Measurements from ENCODE around the gene PAH. TPM values are rescaled to one million over a fixed set of nuclear protein-coding genes. Genes with fewer than 3 reads are reported as not detected.

The PAH gene
- total RNA-seq, 1 experiment from 2014 or later, result 5.1 TPM

- no peak for TF ChIP-seq CTCF (IDR thresholded peaks at IDR 0.05; ENCODE audit: insufficient read depth in 1 of 2, low read depth in 1 of 2, low read length in 1 of 2, severe bottlenecking in 1 of 2, unreplicated experiment in 1 of 2)
- H3K36me3 Mint-ChIP-seq (ENCODE audit: insufficient read depth, unreplicated experiment), result no peaks in the 10 kb centered on the region
- H3K27me3 Mint-ChIP-seq (ENCODE audit: insufficient read depth, unreplicated experiment), result peaks cover 11% of the 10 kb centered on the region
- CTCF ChIA-PET, result no interaction called here
- no peak for DNase-seq
- H3K9me3 Mint-ChIP-seq (ENCODE audit: unreplicated experiment), result no peaks in the 10 kb centered on the region
- intact Hi-C loops (cut with micrococcal nuclease; ENCODE audit: unreplicated experiment), result no loop called here
- Histone ChIP-seq H3K4me3 (ENCODE audit: low read depth, low read length) (no peak overlapping the region), H3K36me3 (ENCODE audit: control insufficient read depth, insufficient read depth, low read length) (no peaks in the 10 kb centered on the region), H3K9me3 (no peaks in the 10 kb centered on the region), H3K4me1 (no peaks in the 10 kb centered on the region), H3K27me3 (replicated peaks; ENCODE audit: control insufficient read depth, insufficient read depth, low read length) (no peaks in the 10 kb centered on the region; the same call in 1 of the 2 replicates)
- BruUV-seq (replicated peaks), result no TSS peak
- H3K27ac Mint-ChIP-seq (ENCODE audit: unreplicated experiment), result no peak overlapping the region
- H3K4me3 Mint-ChIP-seq (ENCODE audit: unreplicated experiment), result no peak overlapping the region
- no peaks in the 10 kb centered on the region for H3K4me1 Mint-ChIP-seq (ENCODE audit: low read depth, unreplicated experiment)
- POLR2A ChIA-PET, result no interaction called here
Observed at GRCh38 chr12:102808412-102808811, 108.6 kb downstream of the PAH start.

- Histone ChIP-seq H3K4me3 (ENCODE audit: low read depth, low read length) (no peak overlapping the region), H3K4me1 (no peaks in the 10 kb centered on the region), H3K36me3 (ENCODE audit: control insufficient read depth, insufficient read depth, low read length) (no peaks in the 10 kb centered on the region), H3K9me3 (no peaks in the 10 kb centered on the region), H3K27me3 (replicated peaks; ENCODE audit: control insufficient read depth, insufficient read depth, low read length) (no peaks in the 10 kb centered on the region; the same call in 1 of the 2 replicates)
- Mint-ChIP-seq H3K27ac (ENCODE audit: unreplicated experiment) (no peak overlapping the region), H3K4me1 (ENCODE audit: low read depth, unreplicated experiment) (no peaks in the 10 kb centered on the region), H3K4me3 (ENCODE audit: unreplicated experiment) (no peak overlapping the region), H3K9me3 (ENCODE audit: unreplicated experiment) (no peaks in the 10 kb centered on the region), H3K36me3 (ENCODE audit: insufficient read depth, unreplicated experiment) (no peaks in the 10 kb centered on the region), H3K27me3 (ENCODE audit: insufficient read depth, unreplicated experiment) (peaks cover 2% of the 10 kb centered on the region)
- intact Hi-C loops (cut with micrococcal nuclease; ENCODE audit: unreplicated experiment), result no loop called here
- no TSS peak for BruUV-seq (replicated peaks)
- DNase-seq, result no peak
- ChIA-PET CTCF (no interaction called here), POLR2A (no interaction called here)
- no peak for TF ChIP-seq CTCF (IDR thresholded peaks at IDR 0.05; ENCODE audit: insufficient read depth in 1 of 2, low read depth in 1 of 2, low read length in 1 of 2, severe bottlenecking in 1 of 2, unreplicated experiment in 1 of 2)
Observed at GRCh38 chr12:102806592-102806991, 110.5 kb downstream of the PAH start.

GRCh38 chr12:102806110-102806509 is 110.9 kb downstream of the PAH start:
- H3K9me3 ChIP-seq, result no peaks in the 10 kb centered on the region
- ChIA-PET POLR2A (no interaction called here), CTCF (no interaction called here)
- no peaks in the 10 kb centered on the region; the same call in 1 of the 2 replicates for H3K27me3 ChIP-seq (replicated peaks; ENCODE audit: control insufficient read depth, insufficient read depth, low read length)
- H3K36me3 Mint-ChIP-seq (ENCODE audit: insufficient read depth, unreplicated experiment), result no peaks in the 10 kb centered on the region
- no peak overlapping the region for H3K4me3 ChIP-seq (ENCODE audit: low read depth, low read length)
- H3K27ac Mint-ChIP-seq (ENCODE audit: unreplicated experiment), result no peak overlapping the region
- intact Hi-C loops (cut with micrococcal nuclease; ENCODE audit: unreplicated experiment), result no loop called here
- H3K4me3 Mint-ChIP-seq (ENCODE audit: unreplicated experiment), result no peak overlapping the region
- TF ChIP-seq CTCF (IDR thresholded peaks at IDR 0.05; ENCODE audit: insufficient read depth in 1 of 2, low read depth in 1 of 2, low read length in 1 of 2, severe bottlenecking in 1 of 2, unreplicated experiment in 1 of 2), result no peak
- no peaks in the 10 kb centered on the region for H3K36me3 ChIP-seq (ENCODE audit: control insufficient read depth, insufficient read depth, low read length)
- no peak for DNase-seq
- BruUV-seq (replicated peaks), result no TSS peak
- peaks cover 2% of the 10 kb centered on the region for H3K27me3 Mint-ChIP-seq (ENCODE audit: insufficient read depth, unreplicated experiment)
- no peaks in the 10 kb centered on the region for H3K4me1 Mint-ChIP-seq (ENCODE audit: low read depth, unreplicated experiment)
- no peaks in the 10 kb centered on the region for H3K9me3 Mint-ChIP-seq (ENCODE audit: unreplicated experiment)
- H3K4me1 ChIP-seq, result no peaks in the 10 kb centered on the region
